22Rv1 (cell line): ENCODE results near the gene SLC6A6.
"Not testable (repeated sequence)": the region's sequence is repeated elsewhere in the genome, so short reads cannot be mapped to it uniquely, and the experiment has no call there.

Source experiments
- ZFX ChIP-seq: fragments of 450-650 bp; IDR thresholded peaks from 2 replicates; pipeline ENCODE4 v1.6.1; 2017; ENCODE audit warnings: antibody characterized with exemption, borderline replicate concordance
- TF ChIP-seq, protein P1 (sequence below): fragments of 450-650 bp; IDR thresholded peaks from 2 replicates; pipeline ENCODE4 v1.5.1; 2017; ENCODE audit warnings: mild to moderate bottlenecking

DNA sequence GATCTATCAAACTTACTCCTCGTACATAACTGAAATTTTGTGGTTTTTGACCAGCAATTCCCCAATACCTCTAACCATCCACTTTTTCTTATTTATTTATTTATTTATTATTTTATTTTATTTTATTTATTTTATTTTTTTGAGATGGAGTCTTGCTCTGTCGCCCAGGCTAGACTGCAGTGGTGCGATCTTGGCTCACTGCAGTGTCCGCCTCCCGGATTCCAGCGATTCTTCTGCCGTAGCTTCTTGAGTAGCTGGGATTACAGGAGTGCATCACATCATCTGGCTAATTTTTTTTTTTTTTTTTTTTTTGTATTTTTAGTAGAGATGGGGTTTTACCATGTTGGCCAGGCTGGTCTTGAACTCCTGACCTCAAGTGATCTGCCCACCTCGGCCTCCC is 35.3 kb downstream of the SLC6A6 start:
- TF ChIP-seq, protein P1, sequence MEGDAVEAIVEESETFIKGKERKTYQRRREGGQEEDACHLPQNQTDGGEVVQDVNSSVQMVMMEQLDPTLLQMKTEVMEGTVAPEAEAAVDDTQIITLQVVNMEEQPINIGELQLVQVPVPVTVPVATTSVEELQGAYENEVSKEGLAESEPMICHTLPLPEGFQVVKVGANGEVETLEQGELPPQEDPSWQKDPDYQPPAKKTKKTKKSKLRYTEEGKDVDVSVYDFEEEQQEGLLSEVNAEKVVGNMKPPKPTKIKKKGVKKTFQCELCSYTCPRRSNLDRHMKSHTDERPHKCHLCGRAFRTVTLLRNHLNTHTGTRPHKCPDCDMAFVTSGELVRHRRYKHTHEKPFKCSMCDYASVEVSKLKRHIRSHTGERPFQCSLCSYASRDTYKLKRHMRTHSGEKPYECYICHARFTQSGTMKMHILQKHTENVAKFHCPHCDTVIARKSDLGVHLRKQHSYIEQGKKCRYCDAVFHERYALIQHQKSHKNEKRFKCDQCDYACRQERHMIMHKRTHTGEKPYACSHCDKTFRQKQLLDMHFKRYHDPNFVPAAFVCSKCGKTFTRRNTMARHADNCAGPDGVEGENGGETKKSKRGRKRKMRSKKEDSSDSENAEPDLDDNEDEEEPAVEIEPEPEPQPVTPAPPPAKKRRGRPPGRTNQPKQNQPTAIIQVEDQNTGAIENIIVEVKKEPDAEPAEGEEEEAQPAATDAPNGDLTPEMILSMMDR = not testable (repeated sequence)
- not testable (repeated sequence) for TF ChIP-seq ZFX
